GM12878 (cell line): ENCODE data around the gene BGLAP. TPM values are rescaled to one million over a fixed set of nuclear protein-coding genes. Genes with fewer than 3 reads are reported as not detected.
A peak's percentile ranks its signal among the peaks of the same experiment; 100 is the strongest.

Experiments
- ATAC-seq: fragments of 200-7000 bp; cut with Tn5 transposase; 3 replicates; pipeline ENCODE4 v1.9.1; 2020; ENCODE audit warnings: mild to moderate bottlenecking, moderate library complexity
- Bru-seq: library from RNA; stranded (reverse); fragments of 400-500 nt; gene quantifications from one replicate; lab custom pipeline; 2021; lab: Mats Ljungman, UMichigan
- BruChase-seq, 2 experiments: library from RNA; stranded (reverse); fragments of 400-500 nt; gene quantifications; one replicate each; lab custom pipeline; 2021; lab: Mats Ljungman, UMichigan
- BruUV-seq: library from RNA; stranded (reverse); fragments of 400-500 nt; replicated peaks from 2 replicates; lab custom pipeline; 2021; lab: Mats Ljungman, UMichigan
- CTCF ChIA-PET: fragments of 300-600 bp; sonication (Branson Sonifier 250); formaldehyde crosslinking; extraction: SDS; loops from one replicate; lab custom pipeline; 2021; ENCODE audit warnings: inconsistent platforms; lab: Yijun Ruan, JAX
- POLR2A ChIA-PET: fragments of 350-600 bp; formaldehyde crosslinking; extraction: SDS; loops from one replicate; lab custom pipeline; 2021; ENCODE audit warnings: inconsistent platforms; lab: Charles Lee
- RAD21 ChIA-PET: fragments of 300-600 bp; sonication (Branson Sonifier 250); formaldehyde crosslinking; loops from one replicate; lab custom pipeline; 2023; ENCODE audit warnings: antibody characterized with exemption; ENCODE audit not compliant: unreplicated experiment; lab: Charles Lee
- SMC1A ChIA-PET: fragments of 300-600 bp; sonication (Branson Sonifier 250); formaldehyde crosslinking; loops from one replicate; lab custom pipeline; 2023; ENCODE audit not compliant: unreplicated experiment, uncharacterized antibody; lab: Charles Lee
- DNase-seq: peaks from one replicate; pipeline ENCODE4 v3.0.0-alpha.2; 2011; ENCODE audit warnings: low read depth, low spot score
- FAIRE-seq: peaks from 3 replicates; lab custom pipeline; 2011; peaks lifted over from hg19 to GRCh38; lab: Jason Lieb, UNC
- H2AFZ ChIP-seq: 2 replicates; pipeline ENCODE4 v1.6.0; 2011; ENCODE audit warnings: low read depth, low read length, control low read depth; ENCODE audit not compliant: control insufficient read depth
- H3K27ac ChIP-seq: 2 replicates; pipeline ENCODE4 v1.5.1; 2011; ENCODE audit warnings: control low read depth; ENCODE audit not compliant: control insufficient read depth, insufficient read depth
- H3K27me3 ChIP-seq, 2 experiments: replicated peaks in 1 of 2; 2 replicates each; pipeline versions ENCODE4 v1.6.0 to v1.6.1; 2011; ENCODE audit warnings: low read length in 1 of 2; ENCODE audit not compliant: control insufficient read depth in 2 of 2, insufficient read depth in 2 of 2
- H3K36me3 ChIP-seq, 2 experiments: 2 replicates each; pipeline ENCODE4 v1.5.1; 2011; ENCODE audit warnings: low read length in 1 of 2; ENCODE audit not compliant: control insufficient read depth in 2 of 2, insufficient read depth in 2 of 2
- H3K4me1 ChIP-seq: 2 replicates; pipeline ENCODE4 v1.6.1; 2011; ENCODE audit warnings: mild to moderate bottlenecking, low read length, moderate library complexity, mixed read lengths; ENCODE audit not compliant: control insufficient read depth, insufficient read depth
- H3K4me2 ChIP-seq: 2 replicates; pipeline ENCODE4 v1.6.0; 2011; ENCODE audit warnings: control low read depth; ENCODE audit not compliant: control insufficient read depth, insufficient read depth
- H3K4me3 ChIP-seq: fragments of 200-600 bp; sonication (generic); 2 replicates; pipeline ENCODE4 v1.5.1; 2016
- H3K79me2 ChIP-seq: 2 replicates; pipeline ENCODE4 v1.6.0; 2011; ENCODE audit warnings: low read length; ENCODE audit not compliant: control insufficient read depth, insufficient read depth
- H3K9ac ChIP-seq: 2 replicates; pipeline ENCODE4 v1.8.0; 2011; ENCODE audit warnings: low read length, control low read depth, mixed read lengths; ENCODE audit not compliant: control insufficient read depth, insufficient read depth
- H3K9me3 ChIP-seq: replicated peaks from 3 replicates; pipeline ENCODE4 v1.5.1; 2011; ENCODE audit warnings: mild to moderate bottlenecking, low read length; ENCODE audit not compliant: control insufficient read depth, insufficient read depth
- H4K20me1 ChIP-seq: 2 replicates; pipeline ENCODE4 v1.6.0; 2011; ENCODE audit not compliant: control insufficient read depth, insufficient read depth
- CEBPB ChIP-seq, 2 experiments: fragments of 150-350 bp in 1 of 2; IDR thresholded peaks; 2 replicates each; pipeline ENCODE4 v1.6.1; 2012 to 2014; ENCODE audit warnings: low read depth in 2 of 2, low read length in 2 of 2, borderline replicate concordance in 1 of 2, inconsistent platforms in 1 of 2
- NR2C1 ChIP-seq: fragments of 450-650 bp; IDR thresholded peaks from 2 replicates; pipeline ENCODE4 v1.6.1; 2017; ENCODE audit warnings: antibody characterized with exemption, mild to moderate bottlenecking, moderate library complexity
- POLR2A ChIP-seq: IDR thresholded peaks from 2 replicates; pipeline ENCODE4 v1.6.1; 2011; ENCODE audit warnings: low read depth, mild to moderate bottlenecking, low read length
- POLR2AphosphoS5 ChIP-seq: IDR thresholded peaks from 2 replicates; pipeline ENCODE4 v1.6.1; 2011; ENCODE audit warnings: mild to moderate bottlenecking, low read length, inconsistent platforms
- RBBP5 ChIP-seq: fragments of 200-600 bp; sonication (generic); conservative IDR thresholded peaks from 2 replicates; pipeline ENCODE4 v1.6.1; 2016
- RUNX3 ChIP-seq: IDR thresholded peaks from 2 replicates; pipeline ENCODE4 v1.6.1; 2012; ENCODE audit warnings: low read length, inconsistent platforms
- WGBS: methylation state at CpG from one replicate; pipeline ENCODE4 v1.1.6; 2016; ENCODE audit warnings: low lambda C conversion rate; ENCODE audit not compliant: insufficient replicate concordance, insufficient coverage; ENCODE audit errors: missing lambda C conversion rate; 5-methylcytosine and 5-hydroxymethylcytosine counted together
- in situ Hi-C: fragments of 300-500 bp; cut with MboI; formaldehyde crosslinking; loops from 9 replicates; pipeline ENCODE4 v1.14.3; 2018; ENCODE audit warnings: mixed read lengths
- intact Hi-C: fragments of 100-400 bp; cut with micrococcal nuclease; formaldehyde crosslinking; loops from one replicate; pipeline ENCODE4 v1.14.2; 2022; ENCODE audit not compliant: unreplicated experiment
- long read RNA-seq, 2 experiments: library from polyadenylated mRNA; unstranded; transcript quantifications; one replicate each; pipeline ENCODE4 v2.0.0, GENCODE V29; 2019 to 2020
- polyA minus RNA-seq, 3 experiments: library from RNA; depleted of rRNA, polyadenylated mRNA; stranded (reverse); fragments of >200 nt; gene quantifications; 2 replicates each; pipeline ENCODE4 v1.2.3, GENCODE V29; 2011
- polyA plus RNA-seq, 11 experiments: library from polyadenylated mRNA; depleted of rRNA in 4 of 11; unstranded in 6 of 11; stranded (reverse) in 5 of 11; fragments of >200 nt; fragmentation: Nextera tagmentation in 4 of 11; fragmentation: Illumina TruSeq in 1 of 11; extraction: Ambion mirVana in 4 of 11; extraction: Trizol in 1 of 11; gene quantifications; 1 replicate in 1 of 11; 2 replicates in 10 of 11; pipeline versions ENCODE4 v1.2.1 to v1.2.3, GENCODE V29; 2011 to 2016; ENCODE audit warnings: inconsistent platforms in 2 of 11, missing spikeins in 2 of 11, low read depth in 1 of 11
- total RNA-seq, 4 experiments: library from RNA; depleted of rRNA in 3 of 4; stranded (reverse); fragments of >200 nt in 3 of 4; fragmentation: Illumina TruSeq in 1 of 4; extraction: Trizol in 1 of 4; gene quantifications; 2 replicates each; pipeline versions ENCODE4 v1.2.1 to v1.2.3, GENCODE V29; 2013 to 2021
- TF ChIP-seq, protein P1 (sequence below): IDR thresholded peaks from 2 replicates; pipeline ENCODE4 v1.6.1; 2012; ENCODE audit warnings: low read depth, low read length, improper control_type of control experiment

Gene BGLAP
- total RNA-seq (2013; cell fraction: nucleolus; rRNA removed) = 2.5 and 2.7 TPM in 2 replicates
- total RNA-seq (2014; rRNA removed) = 0.54 and 1.8 TPM in 2 replicates
- 0.40 TPM in 1 of 2 replicates, not detected in the other for total RNA-seq (2014; rRNA removed; fragmentation: Illumina TruSeq; extraction: Trizol)
- total RNA-seq (2021) = 0.40 and 0.74 TPM in 2 replicates
- polyA plus RNA-seq (2011; ENCODE audit: low read depth) = 0.45 TPM
- 0.23 TPM in 1 of 2 replicates, not detected in the other for polyA plus RNA-seq (2011; rRNA removed)
- polyA plus RNA-seq (2011; cell fraction: cytosol; rRNA removed) = 0.21 and 0.67 TPM in 2 replicates
- polyA plus RNA-seq (2011; cell fraction: nucleus; rRNA removed) = 1.9 and 2.8 TPM in 2 replicates
- 0.45 and 0.77 TPM in 2 replicates for polyA plus RNA-seq (2012)
- not detected in 2 replicates for polyA plus RNA-seq (2014; fragmentation: Illumina TruSeq; extraction: Trizol)
- not detected for polyA plus RNA-seq (2014; fragmentation: Nextera tagmentation; extraction: Ambion mirVana)
- 0.69 and 1.3 TPM in 2 replicates for polyA plus RNA-seq (2014; rRNA removed)
- polyA plus RNA-seq (2016; fragmentation: Nextera tagmentation; extraction: Ambion mirVana) = under 1 TPM; 0.20 to 0.40 TPM
- polyA minus RNA-seq (2011; rRNA and poly(A)+ RNA removed) = not detected in 2 replicates
- not detected in 2 replicates for polyA minus RNA-seq (2011; cell fraction: cytosol; rRNA and poly(A)+ RNA removed)
- polyA minus RNA-seq (2011; cell fraction: nucleus; rRNA and poly(A)+ RNA removed) = 1.3 and 2.6 TPM in 2 replicates
- percentile 46 among the genes with signal in this experiment for Bru-seq, nascent RNA
- BruChase-seq, experiment 1, labeled RNA remaining after a 6-hour chase = percentile 55 among the genes with signal in this experiment
- percentile 49 among the genes with signal in this experiment for BruChase-seq, experiment 2, labeled RNA remaining after a 2-hour chase
- long read RNA-seq, experiment 1 = 0 reads
- long read RNA-seq, experiment 2 = 0 reads

DNA sequence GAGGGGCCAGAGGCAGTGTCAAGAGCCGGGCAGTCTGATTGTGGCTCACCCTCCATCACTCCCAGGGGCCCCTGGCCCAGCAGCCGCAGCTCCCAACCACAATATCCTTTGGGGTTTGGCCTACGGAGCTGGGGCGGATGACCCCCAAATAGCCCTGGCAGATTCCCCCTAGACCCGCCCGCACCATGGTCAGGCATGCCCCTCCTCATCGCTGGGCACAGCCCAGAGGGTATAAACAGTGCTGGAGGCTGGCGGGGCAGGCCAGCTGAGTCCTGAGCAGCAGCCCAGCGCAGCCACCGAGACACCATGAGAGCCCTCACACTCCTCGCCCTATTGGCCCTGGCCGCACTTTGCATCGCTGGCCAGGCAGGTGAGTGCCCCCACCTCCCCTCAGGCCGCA lies at the start of gene BGLAP:
BGLAP (plus strand) TSS at position 259 of the 400 bp plus-strand sequence; CDS start at position 307, 48 bp downstream.
- CTCF ChIA-PET = interaction anchor here (0.6 kb wide), 1 partner anchor 103 kb away, joined by 3 read pairs; no protein-coding TSS in a partner anchor
- no peak for FAIRE-seq
- no TSS peak for BruUV-seq
- WGBS = 51% methylated on average over 14 of the region's 14 CpGs
- in situ Hi-C loops = no loop called here
- Histone ChIP-seq H3K9ac (no peak within 1 kb of the TSS), H3K79me2 (no peaks in the 10 kb centered on the region), H3K27me3 (no peaks in the 10 kb centered on the region), H2AFZ (no peak within 1 kb of the TSS), H3K4me1 (peaks cover 25% of the 10 kb centered on the region), H3K4me2 (no peak within 1 kb of the TSS), H3K4me3 (no peak within 1 kb of the TSS), H3K36me3 (peaks cover 0 to 10% of the 10 kb centered on the region in 2 experiments), H3K9me3 (no peaks in the 10 kb centered on the region), H4K20me1 (no peaks in the 10 kb centered on the region), H3K27ac (no peak within 1 kb of the TSS)
- peak; percentile 6; the same call in 1 of the 3 replicates for ATAC-seq
- peak; percentile 14; the same call in 1 of the 2 replicates for TF ChIP-seq POLR2A
- TF ChIP-seq NR2C1 = no peak
- TF ChIP-seq RUNX3 = peak; percentile 38; the same call in 1 of the 2 replicates
- TF ChIP-seq CEBPB (IDR thresholded peaks at IDR 0.05; ENCODE audit: borderline replicate concordance in 1 of 2, low read depth in 2 of 2, low read length in 2 of 2) = no peak
- TF ChIP-seq RBBP5 = no peak
- TF ChIP-seq, protein P1, sequence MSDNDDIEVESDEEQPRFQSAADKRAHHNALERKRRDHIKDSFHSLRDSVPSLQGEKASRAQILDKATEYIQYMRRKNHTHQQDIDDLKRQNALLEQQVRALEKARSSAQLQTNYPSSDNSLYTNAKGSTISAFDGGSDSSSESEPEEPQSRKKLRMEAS = no peak
- TF ChIP-seq POLR2AphosphoS5 = peak; percentile 44; the same call in 1 of the 2 replicates
- intact Hi-C loops = no loop called here
- POLR2A ChIA-PET = no interaction called here
- SMC1A ChIA-PET = interaction anchor here (1.5 kb wide), 1 partner anchor 9 kb away, joined by 3 read pairs; no protein-coding TSS in a partner anchor
- no peak for DNase-seq
- RAD21 ChIA-PET = no interaction called here
